Loucy (cell line): Measurements from ENCODE around the gene METAP1D.

ENCODE experiments used
- H2AFZ ChIP-seq: fragments of 200-600 bp; sonication (generic); 2 replicates; pipeline ENCODE4 v1.6.0; 2016; ENCODE audit warnings: antibody characterized with exemption, mild to moderate bottlenecking, low read length, moderate library complexity
- H3F3A ChIP-seq: fragments of 200-600 bp; 2 replicates; pipeline ENCODE4 v1.6.0; 2016; ENCODE audit warnings: antibody characterized with exemption, low read depth, mild to moderate bottlenecking
- H3K27me3 ChIP-seq: fragments of 200-600 bp; sonication (generic); 2 replicates; pipeline ENCODE4 v1.6.1; 2014; ENCODE audit warnings: low read length, mild to moderate bottlenecking; ENCODE audit not compliant: insufficient read depth, poor library complexity, severe bottlenecking
- H3K36me3 ChIP-seq: fragments of 200-600 bp; sonication (generic); 2 replicates; pipeline ENCODE4 v1.6.1; 2016; ENCODE audit warnings: low read length; ENCODE audit not compliant: insufficient read depth
- H3K4me1 ChIP-seq: fragments of 200-600 bp; sonication (generic); 2 replicates; pipeline ENCODE4 v1.5.1; 2014; ENCODE audit warnings: low read length, mild to moderate bottlenecking; ENCODE audit not compliant: insufficient read depth, poor library complexity, severe bottlenecking
- H3K4me2 ChIP-seq: fragments of 200-600 bp; sonication (generic); 2 replicates; pipeline ENCODE4 v1.6.0; 2014; ENCODE audit warnings: antibody characterized with exemption, low read length, low read depth, mild to moderate bottlenecking; ENCODE audit not compliant: poor library complexity, severe bottlenecking
- H3K4me3 ChIP-seq: fragments of 200-600 bp; sonication (generic); 2 replicates; pipeline ENCODE4 v1.5.1; 2014; ENCODE audit warnings: low read length, mild to moderate bottlenecking, mixed read lengths; ENCODE audit not compliant: poor library complexity, severe bottlenecking
- H3K79me2 ChIP-seq: fragments of 200-600 bp; sonication (generic); 2 replicates; pipeline ENCODE4 v1.6.1; 2014; ENCODE audit warnings: low read length; ENCODE audit not compliant: insufficient read depth
- H3K9ac ChIP-seq: fragments of 200-600 bp; sonication (generic); 2 replicates; pipeline ENCODE4 v1.6.0; 2014; ENCODE audit warnings: mild to moderate bottlenecking, low read depth, low read length, moderate library complexity; ENCODE audit not compliant: poor library complexity, severe bottlenecking
- H3K9me2 ChIP-seq: fragments of 200-600 bp; sonication (generic); replicated peaks from 2 replicates; pipeline ENCODE4 v1.6.1; 2016; ENCODE audit warnings: low read depth, low read length, mixed read lengths
- H3K9me3 ChIP-seq: fragments of 200-600 bp; sonication (generic); 2 replicates; pipeline ENCODE4 v1.6.1; 2014; ENCODE audit warnings: mild to moderate bottlenecking, antibody characterized with exemption, low read length, low read depth; ENCODE audit not compliant: insufficient read depth
- H4K20me1 ChIP-seq: fragments of 200-600 bp; sonication (generic); 2 replicates; pipeline ENCODE4 v1.6.0; 2014; ENCODE audit warnings: antibody characterized with exemption, low read length, mild to moderate bottlenecking; ENCODE audit not compliant: insufficient read depth, poor library complexity, severe bottlenecking
- EZH2phosphoT487 ChIP-seq: fragments of 200-600 bp; IDR thresholded peaks from 2 replicates; pipeline ENCODE4 v1.6.1; 2018; ENCODE audit warnings: antibody characterized with exemption, mild to moderate bottlenecking, moderate library complexity, borderline replicate concordance
- TF ChIP-seq, protein P1 (sequence below): fragments of 200-600 bp; sonication (generic); conservative IDR thresholded peaks from 2 replicates; pipeline ENCODE4 v1.5.1; 2014; ENCODE audit warnings: mild to moderate bottlenecking, antibody characterized with exemption, low read length

Gene METAP1D

DNA sequence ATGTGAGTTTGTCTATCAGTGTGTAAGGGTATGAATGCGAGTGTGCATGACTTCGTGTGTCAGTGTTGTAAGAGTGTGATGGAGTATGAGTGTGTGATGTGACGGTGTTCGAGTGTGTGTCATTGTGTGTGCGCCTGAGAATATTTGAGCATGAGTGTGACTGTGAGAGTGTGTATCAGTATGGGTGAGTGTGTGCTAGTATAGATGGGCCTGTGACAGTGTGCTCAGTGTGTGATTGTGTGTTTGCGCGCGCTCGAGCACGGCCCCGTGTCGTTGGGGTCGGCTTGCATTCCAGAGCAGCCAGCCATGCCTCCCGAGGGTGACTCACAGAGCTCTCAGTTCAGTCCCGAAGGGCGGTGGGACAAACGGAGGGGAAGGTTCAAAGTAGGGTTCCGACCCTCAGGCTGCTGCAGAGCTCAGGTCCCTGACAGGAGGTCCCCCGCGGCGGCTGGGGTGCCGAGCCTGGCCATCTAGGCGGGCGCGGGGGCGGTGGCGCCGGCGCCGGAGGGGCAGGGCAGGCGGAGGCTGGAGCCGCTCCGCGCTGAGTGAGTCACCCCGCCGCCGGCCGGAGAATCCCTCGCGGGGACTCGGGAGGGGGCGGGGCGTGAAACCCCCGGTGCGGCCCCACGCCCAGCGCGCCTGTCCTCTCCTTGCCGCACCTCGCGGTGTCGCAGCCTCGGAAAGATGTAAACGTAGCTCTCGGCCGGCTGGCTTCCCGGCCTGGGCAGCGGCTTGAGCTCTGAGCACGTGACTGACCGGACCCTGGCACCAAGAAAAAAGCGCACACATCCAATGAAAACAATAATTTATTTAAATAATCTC, 99.1 kb downstream of the METAP1D start:
- Histone ChIP-seq H4K20me1 (no peaks in the 10 kb centered on the region), H3F3A (no peaks in the 10 kb centered on the region), H3K4me3 (no peak overlapping the region), H3K9me3 (no peaks in the 10 kb centered on the region), H3K79me2 (no peaks in the 10 kb centered on the region), H3K9ac (no peak overlapping the region), H3K9me2 (no peaks in the 10 kb centered on the region), H2AFZ (no peak overlapping the region), H3K4me2 (no peak overlapping the region), H3K36me3 (no peaks in the 10 kb centered on the region), H3K4me1 (peaks cover 16% of the 10 kb centered on the region), H3K27me3 (peaks cover 12% of the 10 kb centered on the region)
- TF ChIP-seq, protein P1, sequence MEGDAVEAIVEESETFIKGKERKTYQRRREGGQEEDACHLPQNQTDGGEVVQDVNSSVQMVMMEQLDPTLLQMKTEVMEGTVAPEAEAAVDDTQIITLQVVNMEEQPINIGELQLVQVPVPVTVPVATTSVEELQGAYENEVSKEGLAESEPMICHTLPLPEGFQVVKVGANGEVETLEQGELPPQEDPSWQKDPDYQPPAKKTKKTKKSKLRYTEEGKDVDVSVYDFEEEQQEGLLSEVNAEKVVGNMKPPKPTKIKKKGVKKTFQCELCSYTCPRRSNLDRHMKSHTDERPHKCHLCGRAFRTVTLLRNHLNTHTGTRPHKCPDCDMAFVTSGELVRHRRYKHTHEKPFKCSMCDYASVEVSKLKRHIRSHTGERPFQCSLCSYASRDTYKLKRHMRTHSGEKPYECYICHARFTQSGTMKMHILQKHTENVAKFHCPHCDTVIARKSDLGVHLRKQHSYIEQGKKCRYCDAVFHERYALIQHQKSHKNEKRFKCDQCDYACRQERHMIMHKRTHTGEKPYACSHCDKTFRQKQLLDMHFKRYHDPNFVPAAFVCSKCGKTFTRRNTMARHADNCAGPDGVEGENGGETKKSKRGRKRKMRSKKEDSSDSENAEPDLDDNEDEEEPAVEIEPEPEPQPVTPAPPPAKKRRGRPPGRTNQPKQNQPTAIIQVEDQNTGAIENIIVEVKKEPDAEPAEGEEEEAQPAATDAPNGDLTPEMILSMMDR = no peak
- no peak for TF ChIP-seq EZH2phosphoT487

GRCh38 chr2:172099472-172100079, 99.8 kb downstream of the METAP1D start:
- no peaks in the 10 kb centered on the region for H3K9me3 ChIP-seq
- no peak overlapping the region for H2AFZ ChIP-seq
- no peak overlapping the region for H3K4me2 ChIP-seq
- no peak for TF ChIP-seq EZH2phosphoT487
- TF ChIP-seq, protein P1 = no peak
- H3K79me2 ChIP-seq = no peaks in the 10 kb centered on the region
- H3F3A ChIP-seq = no peaks in the 10 kb centered on the region
- no peaks in the 10 kb centered on the region for H4K20me1 ChIP-seq
- no peak overlapping the region for H3K4me3 ChIP-seq
- peaks cover 21% of the 10 kb centered on the region for H3K4me1 ChIP-seq
- peaks cover 5% of the 10 kb centered on the region for H3K27me3 ChIP-seq
- no peaks in the 10 kb centered on the region for H3K36me3 ChIP-seq
- H3K9ac ChIP-seq = no peak overlapping the region
- H3K9me2 ChIP-seq = no peaks in the 10 kb centered on the region

DNA sequence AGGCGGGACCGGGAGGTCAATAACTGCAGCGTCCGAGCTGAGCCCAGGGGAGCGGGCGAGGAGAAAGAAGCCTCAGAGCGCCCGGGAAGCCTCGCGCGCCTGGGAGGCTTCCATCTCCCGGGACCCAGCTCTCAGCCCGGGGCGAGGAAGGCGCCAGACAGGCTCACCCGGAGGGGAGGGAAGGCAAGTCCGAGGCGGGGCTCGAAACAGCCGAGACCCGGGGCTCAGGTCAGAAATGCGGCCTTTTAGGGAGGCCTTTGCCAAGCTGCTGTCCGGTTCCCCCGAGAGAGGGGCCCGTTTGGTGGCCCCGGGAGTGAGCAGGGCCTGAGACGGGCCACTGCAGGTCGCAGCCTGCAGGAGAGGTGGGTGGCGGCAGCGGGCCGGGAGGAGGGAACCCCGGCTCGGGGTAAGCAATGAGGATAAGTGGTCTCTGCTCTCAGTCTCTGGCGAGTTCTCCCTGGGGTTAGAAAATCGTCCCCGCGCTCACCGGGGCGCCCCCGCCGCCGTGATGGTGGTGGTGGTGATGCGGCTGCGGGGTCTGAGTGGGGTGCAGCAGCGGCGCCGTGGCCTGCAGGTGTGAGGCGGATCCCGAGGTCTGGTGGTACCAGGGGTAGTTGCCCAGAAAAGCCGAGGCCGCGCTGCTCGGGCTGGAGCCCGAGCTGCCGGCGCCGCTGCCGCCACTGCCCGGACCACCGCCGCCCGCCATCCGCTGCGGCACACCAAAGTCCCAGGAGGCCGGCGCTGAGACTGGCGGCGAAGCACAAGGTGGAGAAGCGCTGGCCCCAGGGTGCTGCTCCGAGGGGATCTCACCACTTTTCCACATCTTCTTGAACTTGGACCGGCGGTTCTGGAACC, 100.6 kb downstream of the METAP1D start:
- Histone ChIP-seq H3K36me3 (no peaks in the 10 kb centered on the region), H3K4me1 (peaks cover 21% of the 10 kb centered on the region), H3K27me3 (no peaks in the 10 kb centered on the region), H3K9ac (no peak overlapping the region), H2AFZ (no peak overlapping the region), H3K9me3 (no peaks in the 10 kb centered on the region), H4K20me1 (no peaks in the 10 kb centered on the region), H3K4me3 (no peak overlapping the region), H3F3A (no peaks in the 10 kb centered on the region), H3K4me2 (no peak overlapping the region), H3K79me2 (no peaks in the 10 kb centered on the region), H3K9me2 (no peaks in the 10 kb centered on the region)
- no peak for TF ChIP-seq EZH2phosphoT487
- TF ChIP-seq, protein P1 = no peak
